GM06990 (cell line): ENCODE measurements around the gene NUAK1.

Source experiments
- DNase-seq: peaks from one replicate; pipeline ENCODE4 v3.0.0-alpha.2; 2011; ENCODE audit not compliant: insufficient read length; ENCODE audit errors: extremely low read depth
- H3K27me3 ChIP-seq: replicated peaks from 2 replicates; pipeline ENCODE4 v1.6.0; 2011; ENCODE audit warnings: low read length; ENCODE audit not compliant: control insufficient read depth, insufficient read depth
- H3K36me3 ChIP-seq: 2 replicates; pipeline ENCODE4 v1.5.1; 2011; ENCODE audit warnings: low read length; ENCODE audit not compliant: control insufficient read depth, insufficient read depth
- H3K4me3 ChIP-seq: replicated peaks from 2 replicates; pipeline ENCODE4 v1.5.1; 2011; ENCODE audit warnings: low read depth, mild to moderate bottlenecking, control low read depth, low read length
- TF ChIP-seq, protein P1 (sequence below): IDR thresholded peaks from 2 replicates; pipeline ENCODE4 v1.5.1; 2011; ENCODE audit warnings: low read length, control low read depth, mild to moderate bottlenecking, inconsistent platforms; ENCODE audit not compliant: insufficient read depth, poor library complexity, severe bottlenecking

The NUAK1 gene

DNA sequence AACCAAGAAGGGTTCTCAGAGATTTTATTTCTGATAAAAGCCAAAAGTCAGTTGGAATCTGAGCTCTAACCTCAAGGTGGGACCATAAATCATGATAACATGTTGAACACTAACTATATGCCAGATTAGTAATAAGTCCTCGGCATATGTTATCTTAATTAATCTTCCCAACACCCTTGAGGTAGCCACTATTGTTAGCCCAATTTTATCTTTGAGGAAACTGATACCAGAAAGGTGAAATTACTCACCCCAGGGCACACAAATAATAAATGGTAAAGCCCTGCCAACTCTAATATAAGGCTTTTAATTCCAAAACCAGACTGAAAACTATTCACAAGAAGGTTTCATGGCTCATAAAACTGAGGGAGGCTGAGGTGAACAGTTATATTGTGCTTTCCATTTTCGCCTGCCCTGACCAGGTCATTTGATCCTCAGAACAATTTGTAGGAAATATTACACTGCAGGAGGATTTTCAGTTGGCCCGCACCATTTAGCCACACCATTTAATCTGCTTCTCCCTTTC, 16.1 kb upstream of the NUAK1 start:
- H3K36me3 ChIP-seq = no peaks in the 10 kb centered on the region
- no peak overlapping the region for H3K4me3 ChIP-seq
- TF ChIP-seq, protein P1, sequence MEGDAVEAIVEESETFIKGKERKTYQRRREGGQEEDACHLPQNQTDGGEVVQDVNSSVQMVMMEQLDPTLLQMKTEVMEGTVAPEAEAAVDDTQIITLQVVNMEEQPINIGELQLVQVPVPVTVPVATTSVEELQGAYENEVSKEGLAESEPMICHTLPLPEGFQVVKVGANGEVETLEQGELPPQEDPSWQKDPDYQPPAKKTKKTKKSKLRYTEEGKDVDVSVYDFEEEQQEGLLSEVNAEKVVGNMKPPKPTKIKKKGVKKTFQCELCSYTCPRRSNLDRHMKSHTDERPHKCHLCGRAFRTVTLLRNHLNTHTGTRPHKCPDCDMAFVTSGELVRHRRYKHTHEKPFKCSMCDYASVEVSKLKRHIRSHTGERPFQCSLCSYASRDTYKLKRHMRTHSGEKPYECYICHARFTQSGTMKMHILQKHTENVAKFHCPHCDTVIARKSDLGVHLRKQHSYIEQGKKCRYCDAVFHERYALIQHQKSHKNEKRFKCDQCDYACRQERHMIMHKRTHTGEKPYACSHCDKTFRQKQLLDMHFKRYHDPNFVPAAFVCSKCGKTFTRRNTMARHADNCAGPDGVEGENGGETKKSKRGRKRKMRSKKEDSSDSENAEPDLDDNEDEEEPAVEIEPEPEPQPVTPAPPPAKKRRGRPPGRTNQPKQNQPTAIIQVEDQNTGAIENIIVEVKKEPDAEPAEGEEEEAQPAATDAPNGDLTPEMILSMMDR = no peak
- H3K27me3 ChIP-seq = no peaks in the 10 kb centered on the region
- no peak for DNase-seq

DNA sequence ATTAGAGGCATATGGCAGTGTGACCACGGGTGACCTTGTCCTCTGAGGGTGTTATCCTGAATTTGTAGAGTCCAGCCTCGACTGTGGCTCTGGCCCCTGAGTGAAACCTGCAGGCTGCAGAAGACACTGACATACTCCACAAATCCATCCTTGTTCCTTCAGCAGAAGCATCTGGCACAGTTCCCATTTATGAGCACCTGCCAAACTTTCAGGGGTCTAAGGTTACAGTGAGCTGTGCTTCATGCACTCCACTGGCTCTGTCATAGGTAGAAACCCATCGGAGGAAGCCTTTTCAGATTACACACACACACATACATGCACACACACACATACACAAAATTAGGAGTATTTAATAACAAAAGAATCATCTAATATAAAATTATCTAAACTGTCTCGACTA, 13.6 kb upstream of the NUAK1 start:
- DNase-seq = no peak
- H3K27me3 ChIP-seq = no peaks in the 10 kb centered on the region
- H3K36me3 ChIP-seq = no peaks in the 10 kb centered on the region
- TF ChIP-seq, protein P1 = no peak
- H3K4me3 ChIP-seq = no peak overlapping the region

- TF ChIP-seq, protein P1 = no peak
- DNase-seq = no peak
- Histone ChIP-seq H3K4me3 (no peak overlapping the region), H3K36me3 (no peaks in the 10 kb centered on the region), H3K27me3 (no peaks in the 10 kb centered on the region)
Observed at GRCh38 chr12:106150555-106150954, 11.8 kb upstream of the NUAK1 start.

- no peaks in the 10 kb centered on the region for H3K36me3 ChIP-seq
- H3K27me3 ChIP-seq = no peaks in the 10 kb centered on the region
- no peak overlapping the region for H3K4me3 ChIP-seq
- DNase-seq = no peak
- TF ChIP-seq, protein P1 = peak; percentile 64
Observed at GRCh38 chr12:106149096-106149784, 10.5 kb upstream of the NUAK1 start.

DNA sequence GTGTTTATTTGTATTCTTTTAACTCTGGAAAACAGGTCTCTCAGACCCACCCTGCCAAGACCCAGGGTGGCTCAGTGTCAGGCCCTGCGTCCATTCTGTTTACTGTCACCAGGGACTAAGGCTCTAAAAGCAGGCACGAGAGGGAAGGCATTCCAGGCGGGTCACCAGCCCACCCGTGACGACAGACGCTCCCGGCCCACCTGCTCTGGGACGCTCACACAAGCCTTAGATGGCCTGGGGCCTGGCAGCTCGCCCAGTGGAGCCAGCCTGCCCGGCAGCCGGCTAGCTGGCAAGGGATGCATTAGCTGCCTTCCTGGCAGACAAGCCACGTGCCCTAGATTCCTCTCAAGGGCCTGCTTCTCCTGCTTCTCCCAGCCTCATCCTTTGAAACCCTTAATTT, 9.2 kb upstream of the NUAK1 start:
- TF ChIP-seq, protein P1 = no peak
- no peak for DNase-seq
- Histone ChIP-seq H3K36me3 (no peaks in the 10 kb centered on the region), H3K4me3 (no peak overlapping the region), H3K27me3 (no peaks in the 10 kb centered on the region)
